GM18867 (cell line): Measurements from ENCODE around the gene ACSS1.

Experiments
- ATAC-seq: cut with Tn5 transposase; IDR thresholded peaks from one replicate; pipeline ENCODE4 v1.9.1; 2021; ENCODE audit warnings: mild to moderate bottlenecking, moderate library complexity; ENCODE audit not compliant: unreplicated experiment

The ACSS1 gene

GRCh38 chr20:24980291-24981053 is 77.5 kb downstream of the ACSS1 start:
- ATAC-seq, result no peak

- ATAC-seq, result no peak
Observed at GRCh38 chr20:24979036-24979960, 78.6 kb downstream of the ACSS1 start.

DNA sequence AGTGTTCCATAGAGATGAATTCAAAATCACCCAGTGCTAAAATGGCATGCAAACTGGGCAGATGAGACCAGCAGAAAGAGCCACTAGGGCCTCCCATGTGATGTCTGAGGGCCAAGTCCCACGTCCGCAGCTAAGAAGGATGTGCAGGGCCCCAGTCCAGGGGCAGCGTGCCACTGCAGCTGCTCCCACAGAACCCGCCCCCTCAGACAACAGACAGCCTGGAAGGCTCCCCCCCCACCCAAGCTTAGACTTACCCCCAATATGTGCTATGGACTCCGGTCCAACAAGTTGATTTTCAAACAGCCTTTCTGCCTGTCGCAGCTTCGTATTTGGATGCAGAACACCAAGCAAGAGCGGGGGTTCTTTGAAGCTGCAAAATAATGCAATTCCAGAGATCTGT is 79.4 kb downstream of the ACSS1 start:
- ATAC-seq, result no peak

DNA sequence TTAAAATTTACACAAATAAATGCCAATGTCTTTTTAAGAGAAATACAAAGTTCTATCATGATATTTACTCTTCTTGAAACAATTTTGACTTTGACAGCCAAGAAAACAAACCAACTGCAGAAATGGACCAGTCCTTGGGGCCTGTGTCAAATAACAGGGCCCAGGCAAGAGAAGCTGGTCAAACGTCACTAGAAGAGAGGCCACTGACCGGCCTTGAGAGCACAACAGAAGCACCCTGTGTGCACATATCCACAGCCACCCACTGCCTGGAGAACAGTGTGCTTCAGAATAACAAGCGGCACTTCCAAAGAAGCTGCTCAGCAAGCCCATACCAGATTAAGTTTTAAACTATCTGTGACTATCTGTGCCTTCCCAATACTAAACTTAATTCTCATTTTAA is 80.1 kb downstream of the ACSS1 start:
- no peak for ATAC-seq

GRCh38 chr20:24977336-24977735 is 80.6 kb downstream of the ACSS1 start:
- ATAC-seq, result no peak

DNA sequence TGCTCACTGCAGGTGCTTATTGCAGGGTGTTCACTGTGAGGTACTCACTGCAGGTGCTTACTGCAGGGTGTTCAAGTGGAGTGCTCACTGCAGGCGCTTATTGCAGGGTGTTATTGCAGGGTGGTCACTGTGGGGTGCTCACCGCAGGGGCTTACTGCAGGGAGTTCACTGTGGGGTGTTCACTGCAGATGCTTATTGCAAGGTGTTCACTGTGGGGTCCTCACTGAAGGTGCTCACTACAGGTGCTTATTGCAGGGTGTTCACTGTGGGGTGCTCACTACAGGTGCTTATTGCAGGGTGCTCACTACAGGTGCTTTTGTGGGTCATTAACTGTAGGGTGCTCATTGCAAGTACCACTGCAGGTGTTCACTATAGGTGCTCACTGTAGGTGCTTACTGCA is 85.6 kb downstream of the ACSS1 start:
- ATAC-seq, result no peak

GRCh38 chr20:24971376-24972101 is 86.4 kb downstream of the ACSS1 start:
- ATAC-seq, result no peak

- no peak for ATAC-seq
Observed at GRCh38 chr20:24970754-24971153, 87.2 kb downstream of the ACSS1 start.

DNA sequence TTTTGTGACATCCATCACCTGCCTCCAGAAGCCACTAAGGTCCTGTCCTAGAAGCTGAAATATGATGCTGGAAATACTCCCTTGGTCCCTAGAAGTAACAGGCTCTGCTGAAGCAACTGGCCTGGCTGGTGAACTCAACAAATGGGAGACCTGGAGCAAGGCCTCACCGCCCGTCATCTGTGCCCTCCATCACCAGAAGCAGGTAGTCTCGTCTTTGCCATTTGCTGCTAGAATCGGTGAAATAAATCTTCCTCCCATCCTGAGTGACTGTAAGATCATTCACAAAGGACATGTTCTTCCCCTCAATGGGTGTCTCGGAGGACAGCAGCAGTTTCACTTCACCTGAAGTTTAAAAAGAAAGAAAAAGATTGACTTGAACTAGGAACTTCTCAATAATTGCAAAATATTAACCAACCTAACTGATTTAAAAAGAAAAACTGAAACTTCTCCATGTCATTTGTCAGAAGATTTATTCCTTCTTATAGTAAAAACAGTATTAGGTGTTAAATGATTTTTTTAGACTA is 87.8 kb downstream of the ACSS1 start:
- ATAC-seq, result no peak

DNA sequence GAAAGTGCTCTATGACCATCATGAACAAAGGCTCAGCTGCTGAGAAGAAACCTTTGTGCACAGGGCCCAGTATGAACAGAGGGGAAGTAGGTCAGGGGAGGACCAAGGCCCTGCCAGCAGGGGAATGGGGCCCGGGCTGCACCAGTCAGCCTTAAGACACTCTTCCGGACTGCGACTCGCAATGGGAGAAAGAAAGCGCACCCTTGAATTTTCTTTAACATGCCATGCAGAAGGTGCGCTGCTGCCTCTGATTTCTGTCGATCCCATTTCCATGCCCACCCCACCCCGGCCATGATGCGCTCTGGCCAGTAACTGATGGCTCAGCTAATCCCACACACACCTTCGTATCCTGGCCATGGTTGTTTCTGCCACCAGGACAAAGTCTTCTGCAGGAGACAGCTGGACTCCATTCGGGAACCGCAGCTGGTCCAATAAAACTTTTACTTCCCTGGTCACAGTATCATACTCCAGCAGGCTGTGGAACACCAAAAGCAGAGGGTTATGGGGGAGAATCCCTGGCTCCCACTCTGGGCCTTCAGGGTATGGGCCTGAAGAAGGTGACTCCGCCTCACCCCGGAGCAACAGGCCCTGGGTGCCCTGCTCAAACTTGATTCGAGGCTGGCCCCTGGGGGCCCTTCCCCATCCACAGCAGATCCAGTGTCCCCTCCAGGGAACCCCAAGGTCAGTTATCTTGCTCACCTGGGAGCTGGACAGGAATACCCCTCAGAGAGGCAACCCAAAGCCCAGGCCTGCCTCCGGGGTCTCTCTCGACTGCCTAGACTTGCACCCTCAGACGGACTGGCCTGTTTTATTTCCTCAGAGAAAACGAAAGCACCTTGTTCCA is 88.5 kb downstream of the ACSS1 start:
- no peak for ATAC-seq

DNA sequence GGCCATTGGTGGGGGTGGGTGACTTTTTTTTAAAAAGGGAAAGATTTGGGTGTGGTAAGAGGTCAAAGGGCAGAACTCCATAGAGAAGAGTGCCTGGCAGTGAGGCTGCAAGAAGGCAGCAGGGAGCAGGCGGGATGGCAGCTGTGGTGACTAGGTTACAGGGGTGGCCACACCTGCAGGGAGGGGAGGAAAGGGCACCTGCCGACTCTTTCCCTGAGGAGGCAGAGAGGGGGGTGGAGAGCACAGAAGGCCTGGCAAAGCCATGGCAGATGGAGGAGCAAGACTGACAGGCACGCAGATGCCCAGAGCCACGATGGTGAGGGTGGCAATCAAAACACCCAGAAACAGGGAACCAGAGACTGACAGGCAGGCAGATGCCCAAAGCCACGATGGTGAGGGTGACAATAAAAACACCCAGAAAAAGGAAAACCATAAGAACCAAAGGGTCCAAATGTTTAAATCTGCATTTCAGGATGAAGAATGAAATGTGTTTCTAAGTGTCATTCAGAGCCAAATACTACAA is 89.6 kb downstream of the ACSS1 start:
- ATAC-seq, result no peak

DNA sequence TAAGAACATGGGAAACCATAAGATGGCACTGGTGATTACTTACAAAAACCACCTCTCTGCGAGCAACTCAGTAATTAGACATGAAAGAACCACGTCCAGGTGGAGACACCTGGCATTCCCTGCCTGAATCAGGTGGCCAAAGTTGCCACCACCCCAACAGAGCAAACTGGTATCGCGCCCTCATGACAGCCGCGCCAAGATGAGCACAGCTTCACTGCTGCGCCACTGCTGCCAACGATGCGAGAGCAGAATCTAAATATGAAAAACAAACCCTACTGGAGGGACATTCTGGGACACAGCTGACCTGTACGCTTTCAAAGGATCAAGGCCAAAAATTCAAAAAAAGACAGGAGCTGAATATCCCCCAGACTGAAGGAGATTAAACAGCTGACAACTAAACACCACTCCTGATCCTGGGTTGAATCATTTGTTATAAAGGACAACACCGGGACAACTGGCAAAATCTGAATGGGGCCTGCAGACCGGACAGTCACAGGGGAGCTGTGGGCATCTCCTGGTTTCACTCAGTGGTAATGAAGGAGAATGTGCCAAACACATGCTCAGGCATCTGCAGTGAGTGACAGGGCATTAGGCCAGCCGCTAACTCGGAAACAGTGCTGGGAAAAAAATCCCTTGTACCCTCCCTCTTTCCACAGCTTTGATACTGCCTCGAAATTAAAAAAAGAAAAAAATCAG is 91.5 kb downstream of the ACSS1 start:
- no peak for ATAC-seq

- ATAC-seq, result no peak
Observed at GRCh38 chr20:24965065-24965919, 92.6 kb downstream of the ACSS1 start.

GRCh38 chr20:24964506-24964840 is 93.5 kb downstream of the ACSS1 start:
- no peak for ATAC-seq

- ATAC-seq, result no peak
Observed at GRCh38 chr20:24963672-24964505, 94.0 kb downstream of the ACSS1 start.

- ATAC-seq, result no peak
Observed at GRCh38 chr20:24962510-24962909, 95.4 kb downstream of the ACSS1 start.

DNA sequence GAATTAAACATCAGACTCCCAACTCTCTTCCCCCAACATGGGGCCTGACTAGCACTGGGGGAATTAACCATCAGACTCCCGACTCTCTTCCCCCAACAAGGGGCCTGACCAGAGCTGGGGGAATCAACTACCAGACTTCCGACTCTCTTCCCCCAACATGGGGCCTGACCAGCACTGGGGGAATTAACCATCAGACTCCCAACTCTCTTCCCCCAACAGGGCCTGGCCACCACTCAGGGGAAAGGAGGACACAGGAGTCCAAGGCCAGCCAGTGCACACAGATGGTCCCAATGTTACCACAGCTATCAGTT is 95.8 kb downstream of the ACSS1 start:
- no peak for ATAC-seq
